ENCODE data around the gene ARID4B.
"Not testable (repeated sequence)": the region's sequence is repeated elsewhere in the genome, so short reads cannot be mapped to it uniquely, and the experiment has no call there.

ARID4B gene

DNA sequence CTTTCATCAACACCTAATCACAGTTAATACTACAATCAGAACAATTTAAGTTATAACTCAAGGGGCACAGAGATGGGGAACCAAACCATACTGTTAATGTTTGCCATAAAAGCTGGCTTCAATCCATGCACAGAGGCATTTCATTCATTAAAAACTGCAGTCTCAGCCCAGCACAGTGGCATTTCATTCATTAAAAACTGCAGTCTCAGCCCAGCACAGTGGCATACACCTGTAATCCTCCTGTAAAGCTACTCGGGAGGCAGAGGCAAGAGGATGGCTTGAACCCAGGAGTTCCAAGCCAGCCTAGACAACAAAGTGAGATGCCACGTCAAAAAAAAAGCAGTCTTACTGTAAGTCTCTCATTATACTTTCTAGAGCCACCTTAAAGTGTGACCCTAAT is 29.2 kb downstream of the ARID4B start:
- DNase-seq (ENCODE audit: low read depth), result no peak

DNA sequence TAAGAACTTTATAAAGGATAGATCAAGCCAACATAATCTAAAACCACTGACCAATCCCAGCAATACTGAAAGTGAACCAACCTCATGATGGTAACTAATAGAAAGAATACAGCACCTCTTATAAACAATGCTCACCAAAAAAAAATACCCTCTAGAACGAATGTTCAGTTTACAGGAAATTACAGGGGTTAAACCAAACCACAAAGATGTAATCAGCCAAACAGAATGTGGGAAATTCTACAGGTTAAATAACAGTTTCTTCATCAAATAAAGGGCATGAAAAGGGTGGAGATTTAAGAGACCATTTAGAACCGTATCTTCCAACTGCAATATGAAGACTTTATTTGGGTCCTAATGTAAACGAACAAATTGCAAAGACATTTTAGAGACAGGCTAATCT is 30.4 kb downstream of the ARID4B start:
- DNase-seq (ENCODE audit: low read depth), result no peak

DNA sequence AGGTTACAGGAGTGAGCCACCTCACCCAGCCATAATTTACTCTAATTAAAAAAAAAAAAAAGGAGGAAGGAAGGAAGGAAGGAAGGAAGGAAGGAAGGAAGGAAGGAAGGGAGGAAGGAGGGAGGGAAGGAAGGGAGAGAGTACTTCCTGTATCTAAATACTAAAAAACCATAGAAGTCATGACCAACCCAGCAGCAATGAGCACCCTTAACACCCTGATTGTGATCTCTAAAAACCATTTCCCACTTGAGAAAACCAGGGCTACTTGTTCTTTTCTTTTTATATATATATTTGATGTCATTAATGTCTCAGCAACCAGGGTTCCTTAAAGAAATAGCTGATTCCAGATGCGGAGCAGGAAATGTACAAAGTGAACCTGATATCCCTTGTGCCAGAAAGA is 31.2 kb downstream of the ARID4B start:
- no peak for DNase-seq (ENCODE audit: low read depth)

DNA sequence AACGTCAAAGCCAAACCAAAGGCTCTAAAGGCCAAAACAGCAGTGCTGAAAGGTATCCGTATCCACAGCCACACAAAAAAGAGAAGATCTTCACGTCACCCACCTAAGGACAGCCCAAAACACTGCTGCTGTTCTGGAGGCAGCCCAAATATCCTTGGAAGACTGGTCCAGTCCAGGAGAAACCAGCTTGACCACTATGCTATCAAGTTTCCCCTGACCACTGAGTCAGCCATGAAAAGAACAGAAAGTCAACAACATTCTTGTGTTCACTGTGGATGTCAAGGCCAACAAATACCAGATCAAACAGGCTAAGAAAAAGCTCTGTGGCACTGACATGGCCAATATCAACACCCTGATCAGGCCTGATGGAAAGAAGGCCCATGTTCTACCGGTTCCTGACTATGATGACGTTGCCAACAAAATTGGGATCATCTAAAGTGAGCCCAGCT is 32.1 kb downstream of the ARID4B start:
- no peak for DNase-seq (ENCODE audit: low read depth)

GRCh38 chr1:235293322-235293942 is 34.5 kb downstream of the ARID4B start:
- DNase-seq (ENCODE audit: low read depth), result no peak

- no peak for DNase-seq (ENCODE audit: low read depth)
Measured at GRCh38 chr1:235292790-235293189, 35.2 kb downstream of the ARID4B start.

DNA sequence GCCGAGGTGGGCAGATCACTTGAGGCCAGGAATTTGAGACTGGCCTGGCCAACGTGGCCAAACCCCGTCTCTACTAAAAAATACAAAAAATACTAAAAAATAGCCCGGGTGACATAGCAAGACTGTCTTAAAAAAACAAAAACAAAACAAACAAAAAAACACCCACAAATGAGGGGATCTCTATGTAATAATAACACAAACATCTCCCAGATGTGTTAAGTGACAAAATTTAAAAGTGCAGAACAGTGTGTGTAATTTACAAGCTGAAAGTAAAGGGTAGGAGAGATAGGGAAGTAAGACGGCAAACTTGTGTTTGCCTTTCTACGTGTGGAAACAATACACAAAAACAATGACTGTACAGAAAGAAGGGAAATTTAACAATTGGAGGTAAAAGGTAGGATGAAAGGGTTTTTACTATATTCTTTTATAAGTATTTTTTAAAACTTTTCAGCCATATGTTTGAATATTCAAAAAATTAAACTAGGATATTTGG is 36.3 kb downstream of the ARID4B start:
- DNase-seq (ENCODE audit: low read depth), result no peak

DNA sequence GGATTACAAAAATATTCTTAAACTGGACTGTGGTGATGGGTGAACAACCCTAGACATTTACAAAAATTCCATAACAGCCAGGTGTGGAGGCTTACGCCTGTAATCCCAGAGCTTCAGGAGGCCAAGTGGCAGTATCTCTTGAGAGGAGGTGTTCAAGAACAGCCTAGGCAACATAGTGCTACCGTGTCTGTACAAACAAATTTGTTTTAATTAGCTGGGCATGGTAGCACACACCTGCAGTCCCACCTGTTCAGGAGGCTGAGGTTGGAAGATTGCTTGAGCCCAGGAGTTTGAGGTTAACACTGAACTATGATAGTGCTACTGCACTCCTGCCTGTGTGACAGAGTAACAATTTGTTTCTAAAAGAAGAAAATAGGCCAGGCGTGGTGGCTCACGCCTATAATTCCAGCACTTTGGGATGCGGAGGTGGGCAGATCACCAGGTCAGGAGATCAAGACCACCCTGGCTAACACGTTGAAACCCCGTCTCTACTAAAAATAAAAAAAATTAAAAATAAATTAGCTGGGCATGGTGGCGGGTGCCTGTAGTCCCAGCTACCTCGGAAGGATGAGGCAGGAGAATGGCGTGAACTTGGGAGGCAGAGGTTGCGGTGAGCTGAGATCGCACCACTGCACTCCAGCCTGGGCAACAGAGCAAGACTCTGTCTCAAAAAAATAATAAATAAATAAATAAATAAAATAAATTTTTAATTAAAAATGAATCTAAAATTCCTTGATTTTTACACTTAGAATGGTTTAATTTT is 37.1 kb downstream of the ARID4B start:
- DNase-seq (ENCODE audit: low read depth), result no peak

DNA sequence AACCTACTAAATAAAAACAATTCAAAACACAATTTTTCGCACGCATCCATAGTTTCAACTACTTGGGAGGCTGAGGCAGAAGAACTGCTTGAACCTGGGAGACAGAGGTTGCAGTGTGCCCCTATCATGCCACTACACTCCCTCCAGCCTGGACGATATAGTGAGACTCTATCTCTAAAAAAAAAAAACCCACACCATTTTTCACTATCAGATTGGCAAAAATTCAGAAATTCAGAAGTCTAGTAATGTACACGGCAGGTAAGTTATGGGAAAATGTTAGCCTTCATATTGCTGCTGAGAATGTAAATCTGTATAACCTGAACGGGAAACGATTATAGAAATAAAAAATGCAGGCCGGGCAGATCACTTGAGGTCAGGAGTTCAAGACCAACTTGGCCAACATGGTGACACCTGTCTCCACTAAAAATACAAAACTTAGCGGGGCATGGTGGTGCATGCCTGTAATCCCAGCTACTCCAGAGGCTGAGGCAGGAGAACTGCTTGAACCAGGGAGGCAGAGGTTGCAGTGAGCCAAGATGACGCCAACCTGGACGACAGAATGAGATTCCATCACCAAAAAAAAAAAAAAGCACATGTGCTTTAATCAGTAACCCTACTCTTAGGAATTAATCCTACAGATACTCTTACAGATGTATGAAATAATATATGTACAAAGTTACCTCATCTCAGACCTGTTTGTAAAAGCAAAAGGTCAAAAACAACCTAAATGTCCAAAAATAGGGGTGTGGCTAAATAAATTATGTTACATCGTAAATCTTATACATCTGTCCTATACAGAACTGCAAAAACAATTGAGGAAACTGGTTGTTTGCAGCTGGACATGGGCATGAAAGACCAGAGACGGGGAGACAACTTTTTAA is 37.9 kb downstream of the ARID4B start:
- DNase-seq (ENCODE audit: low read depth), result no peak

DNA sequence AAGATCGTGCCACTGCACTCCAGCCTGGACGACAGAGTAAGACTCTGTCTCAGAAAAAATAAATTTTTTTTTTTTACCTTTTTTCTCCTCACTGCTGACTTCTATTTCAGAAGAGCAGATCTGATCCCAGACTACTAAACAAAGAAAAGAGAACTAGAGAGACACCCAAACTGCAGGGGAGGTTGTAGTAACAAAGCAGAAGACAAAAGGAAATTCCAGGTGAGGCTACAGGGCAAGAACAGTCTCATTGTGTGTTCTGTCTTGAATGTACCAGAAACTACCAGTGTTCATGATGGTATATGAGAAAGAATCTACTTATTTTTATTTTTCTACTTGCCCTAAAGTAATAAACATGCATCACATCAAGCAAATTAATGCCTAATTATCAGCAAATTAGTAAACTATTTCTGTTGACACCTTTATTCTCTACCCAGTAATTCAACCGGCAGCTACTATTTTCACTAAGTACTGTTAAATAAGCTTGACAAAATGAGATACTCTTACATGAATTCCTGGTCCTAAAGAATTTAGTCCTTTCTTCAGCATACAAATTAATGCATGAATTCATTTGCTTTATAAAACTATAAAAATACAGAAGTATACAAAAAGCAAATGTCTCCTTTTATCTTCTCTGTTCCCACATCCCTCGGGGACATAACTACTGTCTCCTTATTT is 40.6 kb downstream of the ARID4B start:
- no peak for DNase-seq (ENCODE audit: low read depth)

- DNase-seq (ENCODE audit: low read depth), result no peak
Measured at GRCh38 chr1:235286667-235287066, 41.3 kb downstream of the ARID4B start.

DNA sequence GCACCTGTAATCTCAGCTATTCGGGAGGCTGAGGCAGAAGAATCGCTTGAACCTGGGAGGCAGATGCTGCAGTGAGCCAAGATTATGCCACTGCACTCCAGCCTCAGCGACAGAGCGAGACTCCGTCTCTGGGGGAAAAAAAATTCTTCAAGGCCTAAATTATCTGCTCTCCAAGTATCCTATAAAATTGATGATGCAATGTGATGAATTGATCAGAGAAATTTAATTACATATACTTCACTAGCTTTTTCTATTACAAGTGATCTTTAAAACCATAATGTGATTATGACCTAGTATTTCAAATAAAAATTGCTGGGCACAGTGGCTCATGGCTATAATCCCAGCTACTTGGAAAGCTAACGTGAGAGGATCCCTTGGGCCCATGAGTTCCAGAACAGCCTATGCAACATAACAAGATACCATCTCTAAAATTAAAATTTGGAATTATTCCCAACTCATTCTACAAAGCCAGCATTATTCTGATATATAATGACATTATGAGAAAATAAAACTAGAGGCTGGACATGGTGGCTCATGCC is 43.7 kb downstream of the ARID4B start:
- no peak for DNase-seq (ENCODE audit: low read depth)

GRCh38 chr1:235283636-235284035 is 44.3 kb downstream of the ARID4B start:
- DNase-seq (ENCODE audit: low read depth), result not testable (repeated sequence)

DNA sequence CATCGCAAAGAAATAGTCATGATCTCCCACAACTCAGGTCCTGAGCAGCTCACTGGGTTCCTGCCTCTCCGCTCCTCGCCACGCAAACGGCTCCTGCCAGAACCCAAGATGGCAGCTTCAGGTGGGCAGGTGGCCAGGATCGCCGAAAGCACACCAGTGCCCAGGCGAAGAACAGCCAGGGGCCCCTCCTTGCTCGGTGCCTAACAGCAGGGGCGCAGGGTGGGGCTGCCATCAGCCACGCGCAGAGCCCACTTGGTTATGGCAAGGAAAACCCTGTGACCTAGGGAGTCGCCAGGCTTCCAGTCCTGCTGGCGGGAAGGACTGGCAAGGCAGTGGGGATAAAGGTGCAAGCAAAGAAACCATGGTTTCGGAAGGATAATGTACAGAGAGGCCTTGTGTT is 47.5 kb downstream of the ARID4B start:
- DNase-seq (ENCODE audit: low read depth), result no peak

- no peak for DNase-seq (ENCODE audit: low read depth)
Measured at GRCh38 chr1:235279694-235280093, 48.3 kb downstream of the ARID4B start.

DNA sequence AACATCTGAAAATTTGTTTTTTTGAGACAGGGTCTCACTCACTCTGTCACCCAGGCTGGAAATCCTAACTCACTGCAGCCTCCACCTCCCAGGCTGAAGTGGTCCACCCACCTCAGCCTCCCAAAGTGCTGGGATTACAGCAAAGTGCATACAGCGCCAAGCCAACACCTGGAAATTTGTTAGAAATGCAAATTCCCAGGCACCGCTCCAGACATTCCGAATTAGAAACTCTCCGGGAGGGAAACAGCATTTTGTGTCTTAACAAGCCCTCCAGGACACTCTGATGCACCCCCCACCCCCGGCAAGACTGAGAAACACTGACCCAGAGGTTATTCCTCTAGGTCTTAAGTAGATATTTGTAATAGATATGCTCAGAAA is 49.1 kb downstream of the ARID4B start:
- DNase-seq (ENCODE audit: low read depth), result no peak

DNA sequence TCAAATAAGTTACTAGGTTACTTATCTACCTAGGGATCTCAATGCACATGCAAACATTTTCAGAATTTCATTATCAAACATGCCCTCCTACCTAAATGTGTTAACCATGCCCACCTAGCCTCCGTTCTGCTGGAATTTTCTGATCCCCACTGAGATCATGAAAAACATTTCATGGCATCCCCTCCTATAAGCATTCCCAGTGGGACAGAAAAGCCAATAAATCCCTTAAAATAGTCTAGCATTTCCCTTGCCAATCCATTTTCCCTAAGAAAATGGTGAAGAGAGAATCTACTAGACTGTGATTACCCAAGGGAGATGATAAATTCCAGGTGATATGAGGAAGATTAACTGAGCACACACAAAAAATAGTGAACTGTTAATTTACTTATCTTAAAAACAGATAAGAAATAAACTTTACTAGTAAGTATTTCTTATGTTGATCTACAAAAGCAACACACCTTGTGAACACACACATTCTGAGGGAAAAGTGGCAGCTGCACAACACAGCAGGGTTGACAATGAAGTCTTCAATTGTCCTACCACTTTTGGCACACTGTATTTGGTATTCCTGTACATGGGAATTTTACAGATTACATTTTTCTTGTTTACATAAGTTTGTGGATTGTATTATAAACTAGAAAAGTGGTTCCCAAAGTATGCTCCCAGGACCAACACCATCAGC is 49.6 kb downstream of the ARID4B start:
- no peak for DNase-seq (ENCODE audit: low read depth)

GRCh38 chr1:235277709-235278108 is 50.3 kb downstream of the ARID4B start:
- no peak for DNase-seq (ENCODE audit: low read depth)

- no peak for DNase-seq (ENCODE audit: low read depth)
Measured at GRCh38 chr1:235275836-235276235, 52.1 kb downstream of the ARID4B start.

- DNase-seq (ENCODE audit: low read depth), result no peak
Measured at GRCh38 chr1:235275223-235275622, 52.8 kb downstream of the ARID4B start.

DNA sequence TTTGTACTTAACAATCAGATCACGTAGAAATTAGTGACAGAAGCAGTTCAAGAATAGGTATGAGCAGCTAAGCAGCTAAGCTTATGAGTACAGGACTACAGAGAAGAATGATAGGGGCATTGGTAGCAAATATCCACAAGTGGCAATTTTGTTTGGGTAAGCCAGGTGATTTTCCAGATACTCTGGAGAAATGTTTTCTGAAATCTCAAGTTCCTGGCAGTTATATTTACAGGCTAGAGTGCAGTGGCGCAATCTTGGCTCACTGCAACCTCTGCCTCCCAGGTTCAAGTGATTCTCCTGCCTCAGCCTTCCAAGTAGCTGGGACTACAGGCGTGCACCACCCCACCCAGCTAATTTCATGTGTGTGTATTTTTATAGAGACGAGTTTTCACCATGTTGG is 55.1 kb downstream of the ARID4B start:
- DNase-seq (ENCODE audit: low read depth), result no peak
